ENCODE measurements around the gene KRT40. TPM values are rescaled to one million over a fixed set of nuclear protein-coding genes. Genes with fewer than 3 reads are reported as not detected.

KRT40 gene
- not detected in 2 replicates for total RNA-seq (2014; rRNA removed; shearing (Covaris generic); ENCODE audit: low replicate concordance)

GRCh38 chr17:40984226-40984625 lies at the start of gene KRT40:
TSS of gene KRT40 (minus strand) at chr17:40984326. CDS start at chr17:40984273, 53 bp downstream.
- Histone ChIP-seq H3K79me2 (ENCODE audit: low read length) (no peaks in the 10 kb centered on the region), H3K36me3 (ENCODE audit: insufficient read depth, low read length) (no peaks in the 10 kb centered on the region), H4K20me1 (ENCODE audit: insufficient read depth, low read depth, low read length) (no peaks in the 10 kb centered on the region), H3K27ac (ENCODE audit: low read length) (no peak within 1 kb of the TSS), H3K4me1 (ENCODE audit: low read length) (no peaks in the 10 kb centered on the region), H3K4me3 (ENCODE audit: low read length) (no peak within 1 kb of the TSS), H3K9me3 (ENCODE audit: low read length) (no peaks in the 10 kb centered on the region), H3K9me2 (replicated peaks; ENCODE audit: insufficient read depth, low read length) (no peaks in the 10 kb centered on the region), H3K27me3 (ENCODE audit: low read length) (no peaks in the 10 kb centered on the region), H3K4me2 (ENCODE audit: low read depth, low read length, poor library complexity, severe bottlenecking) (no peak within 1 kb of the TSS), H3K9ac (ENCODE audit: low read length) (no peak within 1 kb of the TSS), H2AFZ (ENCODE audit: low read length) (no peak within 1 kb of the TSS)
- no peak for DNase-seq

- H3K4me1 ChIP-seq (ENCODE audit: low read length) = no peaks in the 10 kb centered on the region
- no peak within 1 kb of the TSS for H3K4me3 ChIP-seq (ENCODE audit: low read length)
- H3K27me3 ChIP-seq (ENCODE audit: low read length) = no peaks in the 10 kb centered on the region
- no peaks in the 10 kb centered on the region for H3K36me3 ChIP-seq (ENCODE audit: insufficient read depth, low read length)
- H2AFZ ChIP-seq (ENCODE audit: low read length) = no peak within 1 kb of the TSS
- H3K9ac ChIP-seq (ENCODE audit: low read length) = no peak within 1 kb of the TSS
- no peak within 1 kb of the TSS for H3K27ac ChIP-seq (ENCODE audit: low read length)
- H3K4me2 ChIP-seq (ENCODE audit: low read depth, low read length, poor library complexity, severe bottlenecking) = no peak within 1 kb of the TSS
- H3K79me2 ChIP-seq (ENCODE audit: low read length) = no peaks in the 10 kb centered on the region
- no peaks in the 10 kb centered on the region for H3K9me2 ChIP-seq (replicated peaks; ENCODE audit: insufficient read depth, low read length)
- DNase-seq = no peak
- H4K20me1 ChIP-seq (ENCODE audit: insufficient read depth, low read depth, low read length) = no peaks in the 10 kb centered on the region
- no peaks in the 10 kb centered on the region for H3K9me3 ChIP-seq (ENCODE audit: low read length)
These were observed 45.6 kb upstream of the KRT40 start, which contains the start of gene KRTAP1-4 for GRCh38 chr17:41029633-41030245. TSS of gene KRTAP1-4 (minus strand) at chr17:41030195. CDS start at chr17:41030078, 117 bp downstream.

- Histone ChIP-seq H3K36me3 (ENCODE audit: insufficient read depth, low read length) (no peaks in the 10 kb centered on the region), H4K20me1 (ENCODE audit: insufficient read depth, low read depth, low read length) (no peaks in the 10 kb centered on the region), H3K9me2 (replicated peaks; ENCODE audit: insufficient read depth, low read length) (no peaks in the 10 kb centered on the region), H3K27me3 (ENCODE audit: low read length) (no peaks in the 10 kb centered on the region), H3K27ac (ENCODE audit: low read length) (no peak within 1 kb of the TSS), H3K9ac (ENCODE audit: low read length) (no peak within 1 kb of the TSS), H3K4me1 (ENCODE audit: low read length) (no peaks in the 10 kb centered on the region), H3K79me2 (ENCODE audit: low read length) (no peaks in the 10 kb centered on the region), H3K4me3 (ENCODE audit: low read length) (no peak within 1 kb of the TSS), H3K4me2 (ENCODE audit: low read depth, low read length, poor library complexity, severe bottlenecking) (no peak within 1 kb of the TSS), H2AFZ (ENCODE audit: low read length) (no peak within 1 kb of the TSS), H3K9me3 (ENCODE audit: low read length) (no peaks in the 10 kb centered on the region)
- DNase-seq = no peak
These were observed 42.8 kb upstream of the KRT40 start, which contains the start of gene KRTAP1-5 for GRCh38 chr17:41026715-41027471. TSS of gene KRTAP1-5 (minus strand) at chr17:41027208. CDS start at chr17:41027155, 53 bp downstream.

GRCh38 chr17:41024697-41025096 lies 40.6 kb upstream of the KRT40 start:
- Histone ChIP-seq H3K4me1 (ENCODE audit: low read length) (no peaks in the 10 kb centered on the region), H3K36me3 (ENCODE audit: insufficient read depth, low read length) (no peaks in the 10 kb centered on the region), H2AFZ (ENCODE audit: low read length) (no peak overlapping the region), H3K27me3 (ENCODE audit: low read length) (no peaks in the 10 kb centered on the region), H3K4me3 (ENCODE audit: low read length) (no peak overlapping the region), H4K20me1 (ENCODE audit: insufficient read depth, low read depth, low read length) (no peaks in the 10 kb centered on the region), H3K9me2 (replicated peaks; ENCODE audit: insufficient read depth, low read length) (no peaks in the 10 kb centered on the region), H3K79me2 (ENCODE audit: low read length) (no peaks in the 10 kb centered on the region), H3K4me2 (ENCODE audit: low read depth, low read length, poor library complexity, severe bottlenecking) (no peak overlapping the region), H3K9me3 (ENCODE audit: low read length) (no peaks in the 10 kb centered on the region), H3K9ac (ENCODE audit: low read length) (no peak overlapping the region), H3K27ac (ENCODE audit: low read length) (no peak overlapping the region)
- DNase-seq = no peak

- Histone ChIP-seq H2AFZ (ENCODE audit: low read length) (no peak overlapping the region), H3K4me2 (ENCODE audit: low read depth, low read length, poor library complexity, severe bottlenecking) (no peak overlapping the region), H3K79me2 (ENCODE audit: low read length) (no peaks in the 10 kb centered on the region), H3K27ac (ENCODE audit: low read length) (no peak overlapping the region), H3K9me2 (replicated peaks; ENCODE audit: insufficient read depth, low read length) (no peaks in the 10 kb centered on the region), H3K36me3 (ENCODE audit: insufficient read depth, low read length) (no peaks in the 10 kb centered on the region), H3K9me3 (ENCODE audit: low read length) (no peaks in the 10 kb centered on the region), H4K20me1 (ENCODE audit: insufficient read depth, low read depth, low read length) (no peaks in the 10 kb centered on the region), H3K9ac (ENCODE audit: low read length) (no peak overlapping the region), H3K27me3 (ENCODE audit: low read length) (no peaks in the 10 kb centered on the region), H3K4me1 (ENCODE audit: low read length) (no peaks in the 10 kb centered on the region), H3K4me3 (ENCODE audit: low read length) (no peak overlapping the region)
- no peak for DNase-seq
These were observed 36.2 kb upstream of the KRT40 start for GRCh38 chr17:41020336-41020735.

GRCh38 chr17:41019415-41019814 lies 35.3 kb upstream of the KRT40 start:
- Histone ChIP-seq H3K27ac (ENCODE audit: low read length) (no peak overlapping the region), H3K79me2 (ENCODE audit: low read length) (no peaks in the 10 kb centered on the region), H3K9me3 (ENCODE audit: low read length) (no peaks in the 10 kb centered on the region), H3K9ac (ENCODE audit: low read length) (no peak overlapping the region), H3K36me3 (ENCODE audit: insufficient read depth, low read length) (no peaks in the 10 kb centered on the region), H3K4me1 (ENCODE audit: low read length) (no peaks in the 10 kb centered on the region), H4K20me1 (ENCODE audit: insufficient read depth, low read depth, low read length) (no peaks in the 10 kb centered on the region), H2AFZ (ENCODE audit: low read length) (no peak overlapping the region), H3K4me2 (ENCODE audit: low read depth, low read length, poor library complexity, severe bottlenecking) (no peak overlapping the region), H3K27me3 (ENCODE audit: low read length) (no peaks in the 10 kb centered on the region), H3K4me3 (ENCODE audit: low read length) (no peak overlapping the region), H3K9me2 (replicated peaks; ENCODE audit: insufficient read depth, low read length) (no peaks in the 10 kb centered on the region)
- peak; percentile 11 for DNase-seq

- Histone ChIP-seq H2AFZ (ENCODE audit: low read length) (no peak overlapping the region), H3K9me2 (replicated peaks; ENCODE audit: insufficient read depth, low read length) (no peaks in the 10 kb centered on the region), H3K9ac (ENCODE audit: low read length) (no peak overlapping the region), H3K4me2 (ENCODE audit: low read depth, low read length, poor library complexity, severe bottlenecking) (no peak overlapping the region), H3K27ac (ENCODE audit: low read length) (no peak overlapping the region), H3K9me3 (ENCODE audit: low read length) (no peaks in the 10 kb centered on the region), H3K36me3 (ENCODE audit: insufficient read depth, low read length) (no peaks in the 10 kb centered on the region), H3K79me2 (ENCODE audit: low read length) (no peaks in the 10 kb centered on the region), H3K27me3 (ENCODE audit: low read length) (no peaks in the 10 kb centered on the region), H3K4me1 (ENCODE audit: low read length) (no peaks in the 10 kb centered on the region), H4K20me1 (ENCODE audit: insufficient read depth, low read depth, low read length) (no peaks in the 10 kb centered on the region), H3K4me3 (ENCODE audit: low read length) (no peak overlapping the region)
- peak; percentile 37 for DNase-seq
These were observed 34.4 kb upstream of the KRT40 start for GRCh38 chr17:41018541-41018940.

- no peak overlapping the region for H3K4me3 ChIP-seq (ENCODE audit: low read length)
- H3K79me2 ChIP-seq (ENCODE audit: low read length) = no peaks in the 10 kb centered on the region
- no peaks in the 10 kb centered on the region for H3K4me1 ChIP-seq (ENCODE audit: low read length)
- H3K9me2 ChIP-seq (replicated peaks; ENCODE audit: insufficient read depth, low read length) = no peaks in the 10 kb centered on the region
- H3K27me3 ChIP-seq (ENCODE audit: low read length) = no peaks in the 10 kb centered on the region
- H3K4me2 ChIP-seq (ENCODE audit: low read depth, low read length, poor library complexity, severe bottlenecking) = no peak overlapping the region
- no peaks in the 10 kb centered on the region for H3K9me3 ChIP-seq (ENCODE audit: low read length)
- no peak overlapping the region for H3K9ac ChIP-seq (ENCODE audit: low read length)
- DNase-seq = no peak
- H3K27ac ChIP-seq (ENCODE audit: low read length) = no peak overlapping the region
- H2AFZ ChIP-seq (ENCODE audit: low read length) = no peak overlapping the region
- H3K36me3 ChIP-seq (ENCODE audit: insufficient read depth, low read length) = no peaks in the 10 kb centered on the region
- no peaks in the 10 kb centered on the region for H4K20me1 ChIP-seq (ENCODE audit: insufficient read depth, low read depth, low read length)
These were observed 32.6 kb upstream of the KRT40 start for GRCh38 chr17:41016578-41017215.

Data from Karpas-422 (cell line).